ENCODE data around the gene CAMK2B. TPM values are rescaled to one million over a fixed set of nuclear protein-coding genes. Genes with fewer than 3 reads are reported as not detected.

CAMK2B gene
- total and polyA plus RNA-seq, 2 of the 13 experiments (the other 11 are each of a cell fraction or from before 2014, with no cell fraction given), result 0.27 to 0.48 TPM

DNA sequence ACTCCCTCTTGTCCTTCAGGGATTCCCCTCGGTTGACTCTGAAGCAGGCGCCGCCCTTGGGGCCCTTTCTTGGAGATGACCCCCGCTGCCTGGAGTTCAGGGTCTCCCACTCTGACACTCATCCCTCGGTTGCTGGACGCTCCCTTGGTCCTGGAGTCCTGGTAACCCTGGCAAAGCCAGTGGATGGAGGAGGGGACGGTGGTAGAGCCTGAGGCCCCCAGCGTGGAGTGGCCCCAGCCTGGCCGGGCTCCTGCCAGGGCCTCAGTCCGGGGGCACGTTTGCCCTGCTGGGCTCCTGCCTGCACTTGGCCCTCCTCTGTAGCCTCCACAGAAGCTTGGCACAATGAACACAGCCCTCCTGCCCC, 9.3 kb upstream of the CAMK2B start:
- BruUV-seq (replicated peaks), result no TSS peak
- WGBS (ENCODE audit: low lambda C conversion rate), result no CpG with 5 or more reads among the region's 11 CpGs

More for the DNA sequence above, 9.3 kb upstream of the CAMK2B start:
- Histone ChIP-seq H3K36me3 (replicated peaks in 1 of 2; ENCODE audit: control insufficient read depth in 1 of 2, insufficient read depth in 2 of 2, low read length in 2 of 2) (no peaks in the 10 kb centered on the region), H3K4me1 (ENCODE audit: insufficient read depth, low read length) (0 out of 2 replicates have a peak, but pooled peaks cover 4% of the 10 kb centered on the region), H3K27me3 (ENCODE audit: control insufficient read depth in 1 of 2, insufficient read depth in 2 of 2, low read length in 2 of 2) (peaks cover 8 to 12% of the 10 kb centered on the region in 2 experiments; a peak in 4 of 5 replicates), H4K20me1 (ENCODE audit: insufficient read depth, low read length) (no peaks in the 10 kb centered on the region), H3K4me2 (ENCODE audit: low read depth, low read length) (no peak overlapping the region), H3K4me3 (replicated peaks in 1 of 3; ENCODE audit: insufficient read depth in 1 of 3, low read depth in 2 of 3, low read length in 3 of 3) (no peak overlapping the region), H2AFZ (ENCODE audit: low read length) (no peak overlapping the region), H3K27ac (ENCODE audit: extremely low read length, insufficient read depth, low read length) (no peak overlapping the region), H3K79me2 (ENCODE audit: insufficient read depth, low read length) (no peaks in the 10 kb centered on the region), H3K9me3 (ENCODE audit: low read length) (no peaks in the 10 kb centered on the region), H3K9ac (ENCODE audit: insufficient read depth, low read depth, low read length) (no peak overlapping the region)
- intact Hi-C loops (cut with micrococcal nuclease; ENCODE audit: unreplicated experiment), result no loop called here
- CTCF ChIA-PET (ENCODE audit: low intra/inter-chr PET ratio, low total read pairs), result no interaction called here
- ATAC-seq (no peak), DNase-seq (ENCODE audit: low spot score) (no peak), FAIRE-seq (no peak)
- in situ Hi-C loops (cut with HindIII; ENCODE audit: extremely low pct_ligation_motif_present, low pct_unique_long_range_greater_than_20kb), result no loop called here
- no peak for TF ChIP-seq PHB2 (IDR thresholded peaks at IDR 0.05; ENCODE audit: partially characterized antibody)
- TF ChIP-seq NONO (IDR thresholded peaks at IDR 0.05), result no peak
- no peak for TF ChIP-seq NONO (CRISPR knock-in tag; conservative IDR thresholded peaks at IDR 0.05)
- TF ChIP-seq ZNF121 (CRISPR knock-in tag; IDR thresholded peaks at IDR 0.05), result no peak
- no peak for TF ChIP-seq ZNF350 (CRISPR knock-in tag; IDR thresholded peaks at IDR 0.05; ENCODE audit: borderline replicate concordance, low read depth)
- no peak for TF ChIP-seq ZSCAN9 (CRISPR knock-in tag; IDR thresholded peaks at IDR 0.05; ENCODE audit: borderline replicate concordance)
- no peak for TF ChIP-seq ZNF839 (CRISPR knock-in tag; IDR thresholded peaks at IDR 0.05; ENCODE audit: borderline replicate concordance)
- TF ChIP-seq, protein P1, sequence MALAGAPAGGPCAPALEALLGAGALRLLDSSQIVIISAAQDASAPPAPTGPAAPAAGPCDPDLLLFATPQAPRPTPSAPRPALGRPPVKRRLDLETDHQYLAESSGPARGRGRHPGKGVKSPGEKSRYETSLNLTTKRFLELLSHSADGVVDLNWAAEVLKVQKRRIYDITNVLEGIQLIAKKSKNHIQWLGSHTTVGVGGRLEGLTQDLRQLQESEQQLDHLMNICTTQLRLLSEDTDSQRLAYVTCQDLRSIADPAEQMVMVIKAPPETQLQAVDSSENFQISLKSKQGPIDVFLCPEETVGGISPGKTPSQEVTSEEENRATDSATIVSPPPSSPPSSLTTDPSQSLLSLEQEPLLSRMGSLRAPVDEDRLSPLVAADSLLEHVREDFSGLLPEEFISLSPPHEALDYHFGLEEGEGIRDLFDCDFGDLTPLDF (CRISPR knock-in tag; IDR thresholded peaks at IDR 0.05), result no peak
- no peak for TF ChIP-seq ZNF234 (CRISPR knock-in tag; conservative IDR thresholded peaks at IDR 0.05)
- no peak for TF ChIP-seq ZNF768 (CRISPR knock-in tag; IDR thresholded peaks at IDR 0.05)
- TF ChIP-seq, protein P2, sequence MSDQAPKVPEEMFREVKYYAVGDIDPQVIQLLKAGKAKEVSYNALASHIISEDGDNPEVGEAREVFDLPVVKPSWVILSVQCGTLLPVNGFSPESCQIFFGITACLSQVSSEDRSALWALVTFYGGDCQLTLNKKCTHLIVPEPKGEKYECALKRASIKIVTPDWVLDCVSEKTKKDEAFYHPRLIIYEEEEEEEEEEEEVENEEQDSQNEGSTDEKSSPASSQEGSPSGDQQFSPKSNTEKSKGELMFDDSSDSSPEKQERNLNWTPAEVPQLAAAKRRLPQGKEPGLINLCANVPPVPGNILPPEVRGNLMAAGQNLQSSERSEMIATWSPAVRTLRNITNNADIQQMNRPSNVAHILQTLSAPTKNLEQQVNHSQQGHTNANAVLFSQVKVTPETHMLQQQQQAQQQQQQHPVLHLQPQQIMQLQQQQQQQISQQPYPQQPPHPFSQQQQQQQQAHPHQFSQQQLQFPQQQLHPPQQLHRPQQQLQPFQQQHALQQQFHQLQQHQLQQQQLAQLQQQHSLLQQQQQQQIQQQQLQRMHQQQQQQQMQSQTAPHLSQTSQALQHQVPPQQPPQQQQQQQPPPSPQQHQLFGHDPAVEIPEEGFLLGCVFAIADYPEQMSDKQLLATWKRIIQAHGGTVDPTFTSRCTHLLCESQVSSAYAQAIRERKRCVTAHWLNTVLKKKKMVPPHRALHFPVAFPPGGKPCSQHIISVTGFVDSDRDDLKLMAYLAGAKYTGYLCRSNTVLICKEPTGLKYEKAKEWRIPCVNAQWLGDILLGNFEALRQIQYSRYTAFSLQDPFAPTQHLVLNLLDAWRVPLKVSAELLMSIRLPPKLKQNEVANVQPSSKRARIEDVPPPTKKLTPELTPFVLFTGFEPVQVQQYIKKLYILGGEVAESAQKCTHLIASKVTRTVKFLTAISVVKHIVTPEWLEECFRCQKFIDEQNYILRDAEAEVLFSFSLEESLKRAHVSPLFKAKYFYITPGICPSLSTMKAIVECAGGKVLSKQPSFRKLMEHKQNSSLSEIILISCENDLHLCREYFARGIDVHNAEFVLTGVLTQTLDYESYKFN (CRISPR knock-in tag; conservative IDR thresholded peaks at IDR 0.05), result no peak
- TF ChIP-seq ZNF746 (CRISPR knock-in tag; IDR thresholded peaks at IDR 0.05), result no peak
- no peak for TF ChIP-seq PCBP2 (optimal IDR thresholded peaks at IDR 0.05; ENCODE audit: low read depth, low read length, poor library complexity, severe bottlenecking)
- TF ChIP-seq, protein P3, sequence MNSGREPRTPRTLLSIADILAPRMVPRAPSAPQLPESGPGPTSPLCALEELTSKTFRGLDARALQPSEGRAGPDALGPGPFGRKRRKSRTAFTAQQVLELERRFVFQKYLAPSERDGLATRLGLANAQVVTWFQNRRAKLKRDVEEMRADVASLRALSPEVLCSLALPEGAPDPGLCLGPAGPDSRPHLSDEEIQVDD (CRISPR knock-in tag; IDR thresholded peaks at IDR 0.05; ENCODE audit: borderline replicate concordance), result no peak
- no peak for TF ChIP-seq ZNF569 (CRISPR knock-in tag; IDR thresholded peaks at IDR 0.05; ENCODE audit: borderline replicate concordance)
- TF ChIP-seq, protein P4, sequence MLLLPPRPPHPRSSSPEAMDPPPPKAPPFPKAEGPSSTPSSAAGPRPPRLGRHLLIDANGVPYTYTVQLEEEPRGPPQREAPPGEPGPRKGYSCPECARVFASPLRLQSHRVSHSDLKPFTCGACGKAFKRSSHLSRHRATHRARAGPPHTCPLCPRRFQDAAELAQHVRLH (CRISPR knock-in tag; IDR thresholded peaks at IDR 0.05; ENCODE audit: borderline replicate concordance, low read depth), result no peak
- TF ChIP-seq ZNF549 (CRISPR knock-in tag; IDR thresholded peaks at IDR 0.05), result no peak
- POLR2A ChIA-PET, result no interaction called here
